Measurements from ENCODE around the gene NMRK1. TPM values are rescaled to one million over a fixed set of nuclear protein-coding genes. Genes with fewer than 3 reads are reported as not detected.

NMRK1 gene
- total and polyA plus RNA-seq, 2 of the 13 experiments (the other 11 are each of a cell fraction or from before 2014, with no cell fraction given): 9.1 to 12.9 TPM

DNA sequence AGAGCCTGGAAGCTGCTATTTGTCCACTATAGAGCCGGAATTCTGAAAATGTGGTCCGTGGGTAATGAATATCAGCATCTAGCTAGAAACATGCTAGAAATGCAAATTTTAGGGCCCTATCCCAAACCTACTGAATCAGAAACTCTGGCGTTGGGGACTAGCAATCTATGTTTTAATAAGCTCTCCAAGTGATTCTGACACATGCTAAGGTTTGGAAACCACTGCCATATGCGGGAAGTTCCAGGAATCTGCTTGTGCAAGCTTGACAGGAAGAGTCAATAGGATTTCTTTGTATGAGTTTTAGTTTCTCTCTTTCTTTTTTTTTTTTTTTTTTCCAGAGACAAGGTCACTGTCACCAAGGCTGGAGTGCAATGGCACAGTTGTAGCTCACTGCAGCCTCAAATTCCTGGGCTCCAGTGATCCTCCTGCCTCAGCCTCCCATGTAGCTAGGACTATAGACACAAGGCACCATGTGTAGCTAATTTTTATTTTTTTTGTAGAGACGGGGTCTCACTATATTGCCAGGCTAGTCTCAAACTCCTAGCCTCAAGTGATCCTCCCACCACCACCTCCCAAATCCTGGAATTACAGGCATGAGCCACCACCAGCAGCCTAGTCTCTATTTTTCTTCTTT is 33.5 kb downstream of the NMRK1 start (continued):
- TF ChIP-seq, protein P1, sequence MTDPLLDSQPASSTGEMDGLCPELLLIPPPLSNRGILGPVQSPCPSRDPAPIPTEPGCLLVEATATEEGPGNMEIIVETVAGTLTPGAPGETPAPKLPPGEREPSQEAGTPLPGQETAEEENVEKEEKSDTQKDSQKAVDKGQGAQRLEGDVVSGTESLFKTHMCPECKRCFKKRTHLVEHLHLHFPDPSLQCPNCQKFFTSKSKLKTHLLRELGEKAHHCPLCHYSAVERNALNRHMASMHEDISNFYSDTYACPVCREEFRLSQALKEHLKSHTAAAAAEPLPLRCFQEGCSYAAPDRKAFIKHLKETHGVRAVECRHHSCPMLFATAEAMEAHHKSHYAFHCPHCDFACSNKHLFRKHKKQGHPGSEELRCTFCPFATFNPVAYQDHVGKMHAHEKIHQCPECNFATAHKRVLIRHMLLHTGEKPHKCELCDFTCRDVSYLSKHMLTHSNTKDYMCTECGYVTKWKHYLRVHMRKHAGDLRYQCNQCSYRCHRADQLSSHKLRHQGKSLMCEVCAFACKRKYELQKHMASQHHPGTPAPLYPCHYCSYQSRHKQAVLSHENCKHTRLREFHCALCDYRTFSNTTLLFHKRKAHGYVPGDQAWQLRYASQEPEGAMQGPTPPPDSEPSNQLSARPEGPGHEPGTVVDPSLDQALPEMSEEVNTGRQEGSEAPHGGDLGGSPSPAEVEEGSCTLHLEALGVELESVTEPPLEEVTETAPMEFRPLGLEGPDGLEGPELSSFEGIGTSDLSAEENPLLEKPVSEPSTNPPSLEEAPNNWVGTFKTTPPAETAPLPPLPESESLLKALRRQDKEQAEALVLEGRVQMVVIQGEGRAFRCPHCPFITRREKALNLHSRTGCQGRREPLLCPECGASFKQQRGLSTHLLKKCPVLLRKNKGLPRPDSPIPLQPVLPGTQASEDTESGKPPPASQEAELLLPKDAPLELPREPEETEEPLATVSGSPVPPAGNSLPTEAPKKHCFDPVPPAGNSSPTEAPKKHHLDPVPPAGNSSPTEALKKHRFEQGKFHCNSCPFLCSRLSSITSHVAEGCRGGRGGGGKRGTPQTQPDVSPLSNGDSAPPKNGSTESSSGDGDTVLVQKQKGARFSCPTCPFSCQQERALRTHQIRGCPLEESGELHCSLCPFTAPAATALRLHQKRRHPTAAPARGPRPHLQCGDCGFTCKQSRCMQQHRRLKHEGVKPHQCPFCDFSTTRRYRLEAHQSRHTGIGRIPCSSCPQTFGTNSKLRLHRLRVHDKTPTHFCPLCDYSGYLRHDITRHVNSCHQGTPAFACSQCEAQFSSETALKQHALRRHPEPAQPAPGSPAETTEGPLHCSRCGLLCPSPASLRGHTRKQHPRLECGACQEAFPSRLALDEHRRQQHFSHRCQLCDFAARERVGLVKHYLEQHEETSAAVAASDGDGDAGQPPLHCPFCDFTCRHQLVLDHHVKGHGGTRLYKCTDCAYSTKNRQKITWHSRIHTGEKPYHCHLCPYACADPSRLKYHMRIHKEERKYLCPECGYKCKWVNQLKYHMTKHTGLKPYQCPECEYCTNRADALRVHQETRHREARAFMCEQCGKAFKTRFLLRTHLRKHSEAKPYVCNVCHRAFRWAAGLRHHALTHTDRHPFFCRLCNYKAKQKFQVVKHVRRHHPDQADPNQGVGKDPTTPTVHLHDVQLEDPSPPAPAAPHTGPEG (CRISPR knock-in tag; IDR thresholded peaks at IDR 0.05): no peak
- TF ChIP-seq CCDC6 (CRISPR knock-in tag; IDR thresholded peaks at IDR 0.05) (no peak), SOX13 (IDR thresholded peaks at IDR 0.05) (no peak), SOX13 (CRISPR knock-in tag; conservative IDR thresholded peaks at IDR 0.05 in 1 of 2, IDR thresholded peaks at IDR 0.05 in 1 of 2) (0 out of 4 replicates have a peak, but pooled peaks of 1 of the 2 experiments have one; percentile 18), ZNF780A (CRISPR knock-in tag; IDR thresholded peaks at IDR 0.05) (no peak), ATM (IDR thresholded peaks at IDR 0.05; ENCODE audit: borderline replicate concordance) (no peak), HOXA5 (CRISPR knock-in tag; IDR thresholded peaks at IDR 0.05) (no peak), NR2F6 (IDR thresholded peaks at IDR 0.05) (no peak), NR2F6 (CRISPR knock-in tag; IDR thresholded peaks at IDR 0.05) (no peak), ZSCAN22 (CRISPR knock-in tag; IDR thresholded peaks at IDR 0.05) (no peak), HOXA3 (CRISPR knock-in tag; IDR thresholded peaks at IDR 0.05) (no peak), ZBTB20 (CRISPR knock-in tag; IDR thresholded peaks at IDR 0.05; ENCODE audit: borderline replicate concordance, low read depth) (no peak), ELF1 (CRISPR knock-in tag; IDR thresholded peaks at IDR 0.05) (no peak), U2AF2 (IDR thresholded peaks at IDR 0.05; ENCODE audit: low read depth, low read length) (no peak), ZFYVE20 (CRISPR knock-in tag; IDR thresholded peaks at IDR 0.05; ENCODE audit: borderline replicate concordance, low read depth) (no peak), MXI1 (IDR thresholded peaks at IDR 0.05; ENCODE audit: borderline replicate concordance, low read depth, low read length) (no peak), PRPF4 (IDR thresholded peaks at IDR 0.05; ENCODE audit: low read depth, low read length, poor library complexity, severe bottlenecking) (no peak), ZNF207 (IDR thresholded peaks at IDR 0.05; ENCODE audit: borderline replicate concordance) (no peak), ZNF775 (CRISPR knock-in tag; IDR thresholded peaks at IDR 0.05; ENCODE audit: borderline replicate concordance) (no peak)
- TF ChIP-seq, protein P2, sequence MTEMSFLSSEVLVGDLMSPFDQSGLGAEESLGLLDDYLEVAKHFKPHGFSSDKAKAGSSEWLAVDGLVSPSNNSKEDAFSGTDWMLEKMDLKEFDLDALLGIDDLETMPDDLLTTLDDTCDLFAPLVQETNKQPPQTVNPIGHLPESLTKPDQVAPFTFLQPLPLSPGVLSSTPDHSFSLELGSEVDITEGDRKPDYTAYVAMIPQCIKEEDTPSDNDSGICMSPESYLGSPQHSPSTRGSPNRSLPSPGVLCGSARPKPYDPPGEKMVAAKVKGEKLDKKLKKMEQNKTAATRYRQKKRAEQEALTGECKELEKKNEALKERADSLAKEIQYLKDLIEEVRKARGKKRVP (CRISPR knock-in tag; IDR thresholded peaks at IDR 0.05): no peak
- TF ChIP-seq, protein P3, sequence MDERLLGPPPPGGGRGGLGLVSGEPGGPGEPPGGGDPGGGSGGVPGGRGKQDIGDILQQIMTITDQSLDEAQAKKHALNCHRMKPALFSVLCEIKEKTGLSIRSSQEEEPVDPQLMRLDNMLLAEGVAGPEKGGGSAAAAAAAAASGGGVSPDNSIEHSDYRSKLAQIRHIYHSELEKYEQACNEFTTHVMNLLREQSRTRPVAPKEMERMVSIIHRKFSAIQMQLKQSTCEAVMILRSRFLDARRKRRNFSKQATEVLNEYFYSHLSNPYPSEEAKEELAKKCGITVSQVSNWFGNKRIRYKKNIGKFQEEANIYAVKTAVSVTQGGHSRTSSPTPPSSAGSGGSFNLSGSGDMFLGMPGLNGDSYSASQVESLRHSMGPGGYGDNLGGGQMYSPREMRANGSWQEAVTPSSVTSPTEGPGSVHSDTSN (CRISPR knock-in tag; IDR thresholded peaks at IDR 0.05): no peak
- TF ChIP-seq, protein P4, sequence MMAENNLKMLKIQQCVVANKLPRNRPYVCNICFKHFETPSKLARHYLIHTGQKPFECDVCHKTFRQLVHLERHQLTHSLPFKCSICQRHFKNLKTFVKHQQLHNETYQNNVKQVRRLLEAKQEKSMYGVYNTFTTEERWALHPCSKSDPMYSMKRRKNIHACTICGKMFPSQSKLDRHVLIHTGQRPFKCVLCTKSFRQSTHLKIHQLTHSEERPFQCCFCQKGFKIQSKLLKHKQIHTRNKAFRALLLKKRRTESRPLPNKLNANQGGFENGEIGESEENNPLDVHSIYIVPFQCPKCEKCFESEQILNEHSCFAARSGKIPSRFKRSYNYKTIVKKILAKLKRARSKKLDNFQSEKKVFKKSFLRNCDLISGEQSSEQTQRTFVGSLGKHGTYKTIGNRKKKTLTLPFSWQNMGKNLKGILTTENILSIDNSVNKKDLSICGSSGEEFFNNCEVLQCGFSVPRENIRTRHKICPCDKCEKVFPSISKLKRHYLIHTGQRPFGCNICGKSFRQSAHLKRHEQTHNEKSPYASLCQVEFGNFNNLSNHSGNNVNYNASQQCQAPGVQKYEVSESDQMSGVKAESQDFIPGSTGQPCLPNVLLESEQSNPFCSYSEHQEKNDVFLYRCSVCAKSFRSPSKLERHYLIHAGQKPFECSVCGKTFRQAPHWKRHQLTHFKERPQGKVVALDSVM (CRISPR knock-in tag; IDR thresholded peaks at IDR 0.05): peak; percentile 98

Data from HepG2 (cell line).